IPS-18c (cell line): ENCODE results near the gene CTRB2.

Source experiments
- H3K4me3 ChIP-seq: 2 replicates; pipeline ENCODE4 v1.7.0; 2013; ENCODE audit warnings: low read depth, mild to moderate bottlenecking, low read length, moderate library complexity; ENCODE audit not compliant: insufficient read depth
- H3K9me3 ChIP-seq: one replicate; pipeline ENCODE4 v1.6.1; 2013; ENCODE audit warnings: mild to moderate bottlenecking, low read length, moderate library complexity; ENCODE audit not compliant: control insufficient read depth, insufficient read depth

CTRB2 gene

DNA sequence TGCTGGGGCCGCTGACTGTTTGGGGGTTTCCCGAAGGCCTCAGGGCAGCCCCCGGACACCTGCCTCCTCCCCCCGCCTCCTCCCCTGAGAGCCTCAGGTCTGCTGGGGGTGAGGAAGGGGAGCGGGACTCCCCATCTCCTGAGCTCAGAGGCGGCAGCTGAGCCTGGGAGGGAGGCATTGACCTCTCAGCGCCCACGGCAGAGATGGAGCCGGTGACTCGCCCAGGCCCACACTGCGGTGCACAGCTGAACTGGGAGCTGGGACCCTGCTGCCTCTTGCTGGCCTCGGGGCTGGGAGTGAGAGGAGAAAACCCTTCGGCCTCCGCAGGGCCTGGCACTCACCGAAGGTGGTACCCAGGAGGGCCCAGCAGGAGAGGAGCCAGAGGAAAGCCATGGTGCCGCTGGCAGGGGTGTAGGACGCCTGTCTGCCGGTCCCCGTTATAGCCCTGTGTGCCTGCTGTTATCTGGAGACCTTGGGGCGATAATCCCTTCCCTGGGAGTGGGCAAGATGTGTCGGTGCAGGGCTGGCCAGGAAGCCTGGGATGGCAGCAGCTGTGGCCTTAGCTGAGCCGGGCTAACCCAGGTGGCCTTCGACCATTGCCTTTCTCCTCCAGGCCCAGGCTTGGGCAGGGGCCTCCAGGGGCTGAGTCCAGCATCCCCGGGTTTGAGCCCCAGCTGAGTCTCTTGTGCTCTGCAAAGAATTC is at the start of gene CTRB2:
TSS of gene CTRB2 (minus strand) at position 413 of the 703 bp plus-strand sequence. CDS start at position 393, 20 bp downstream.
- H3K4me3 ChIP-seq: no peak within 1 kb of the TSS
- H3K9me3 ChIP-seq: no peaks in the 10 kb centered on the region

DNA sequence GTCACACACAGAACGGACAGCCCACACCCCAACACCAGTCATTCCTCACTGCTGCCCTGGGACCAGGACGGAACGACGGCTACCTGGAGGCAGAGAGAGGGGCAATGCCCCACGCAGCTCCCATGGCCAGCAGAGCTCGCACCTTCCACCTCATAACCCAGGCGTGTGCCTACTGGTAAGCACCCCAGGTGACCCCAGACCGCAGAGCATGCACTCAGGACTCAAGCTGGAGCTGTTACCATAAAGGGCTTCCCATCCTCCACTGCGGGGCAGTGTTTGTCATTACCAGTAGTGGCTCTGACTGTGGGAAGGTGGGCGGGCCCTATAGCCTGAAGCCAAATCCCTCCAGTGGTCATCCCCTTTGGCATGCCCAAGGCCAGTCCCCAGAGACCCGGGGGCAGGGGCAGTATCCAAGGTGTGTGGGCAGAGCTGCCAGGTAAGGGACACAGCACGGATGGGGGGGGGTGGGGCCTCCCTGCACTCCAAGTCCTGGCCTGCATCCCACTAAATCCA is 49.2 kb upstream of the CTRB2 start:
- H3K4me3 ChIP-seq: 0 out of 2 replicates have a peak overlapping the region, but pooled peaks have one; percentile 28
- no peaks in the 10 kb centered on the region for H3K9me3 ChIP-seq

DNA sequence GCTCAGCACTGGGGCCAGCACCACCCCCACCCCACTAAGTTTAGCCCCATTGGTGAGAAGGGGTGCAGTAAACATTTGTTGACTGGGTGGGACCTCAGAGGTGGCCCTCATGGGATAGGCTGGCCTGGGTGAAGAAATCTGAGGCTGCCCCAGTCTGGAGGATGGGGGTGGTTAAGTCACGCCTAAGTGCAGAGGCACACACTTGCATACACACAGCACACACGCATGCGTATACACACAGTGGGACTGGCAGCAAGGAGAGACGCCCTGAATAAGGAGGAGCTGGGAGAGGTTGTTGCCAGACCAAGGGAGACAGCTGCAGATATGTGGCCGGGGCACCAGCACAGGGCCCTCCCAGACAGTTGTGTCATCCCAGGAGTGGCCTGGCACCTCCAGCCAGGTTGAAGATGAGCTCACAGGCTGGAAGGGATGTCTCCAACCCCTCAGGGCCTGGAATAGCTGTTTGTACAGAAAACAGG is 47.4 kb upstream of the CTRB2 start:
- Histone ChIP-seq H3K4me3 (no peak overlapping the region), H3K9me3 (no peaks in the 10 kb centered on the region)

DNA sequence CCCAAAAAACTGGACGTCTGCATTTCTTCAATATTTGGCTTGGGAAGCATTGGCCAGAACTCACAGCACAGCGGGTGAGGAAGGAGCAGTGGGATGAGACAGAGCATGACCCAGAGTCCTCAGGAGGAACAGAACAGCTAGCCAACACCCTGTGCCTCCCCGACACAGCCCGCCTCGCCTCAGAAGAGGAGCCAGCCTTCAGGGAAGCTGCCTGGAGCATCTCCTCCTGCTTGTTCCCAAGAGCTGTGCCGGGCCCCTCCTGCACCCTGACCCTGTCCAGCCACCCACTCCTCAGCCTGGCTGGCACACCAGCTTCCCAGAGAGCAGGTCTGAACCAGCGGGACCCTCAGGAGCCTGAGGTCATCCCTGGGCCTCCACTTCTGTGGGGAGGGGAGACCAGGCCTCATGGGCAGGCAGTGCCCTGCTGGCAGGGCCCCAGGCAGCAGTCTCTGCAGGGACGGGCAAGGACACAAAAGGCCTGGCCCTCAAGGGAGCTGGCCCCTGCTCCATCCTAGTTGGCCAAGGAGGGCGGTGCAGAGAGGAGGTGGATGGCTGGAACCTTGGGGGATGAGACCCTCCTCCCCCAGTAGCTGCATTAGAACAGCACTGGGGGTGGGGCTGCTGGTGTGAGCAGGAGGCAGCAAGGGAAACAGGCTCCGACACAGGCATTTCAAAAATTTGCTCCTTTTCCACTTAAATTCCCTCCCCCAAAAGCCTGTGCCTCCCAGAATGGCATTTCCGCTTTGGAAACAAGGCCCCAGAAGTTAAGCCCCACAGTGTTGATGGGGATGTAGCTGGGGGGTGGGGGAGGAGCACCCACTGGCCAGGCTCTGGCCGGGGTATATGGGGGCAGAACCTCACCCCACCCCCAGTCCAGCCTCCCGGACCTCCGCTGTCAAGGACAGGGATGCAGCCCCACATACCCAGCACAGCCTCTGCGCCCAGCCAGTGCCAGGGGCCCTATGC is 46.3 kb upstream of the CTRB2 start:
- H3K4me3 ChIP-seq: peak overlapping the region; percentile 26; the same call in 1 of the 2 replicates
- H3K9me3 ChIP-seq: no peaks in the 10 kb centered on the region

DNA sequence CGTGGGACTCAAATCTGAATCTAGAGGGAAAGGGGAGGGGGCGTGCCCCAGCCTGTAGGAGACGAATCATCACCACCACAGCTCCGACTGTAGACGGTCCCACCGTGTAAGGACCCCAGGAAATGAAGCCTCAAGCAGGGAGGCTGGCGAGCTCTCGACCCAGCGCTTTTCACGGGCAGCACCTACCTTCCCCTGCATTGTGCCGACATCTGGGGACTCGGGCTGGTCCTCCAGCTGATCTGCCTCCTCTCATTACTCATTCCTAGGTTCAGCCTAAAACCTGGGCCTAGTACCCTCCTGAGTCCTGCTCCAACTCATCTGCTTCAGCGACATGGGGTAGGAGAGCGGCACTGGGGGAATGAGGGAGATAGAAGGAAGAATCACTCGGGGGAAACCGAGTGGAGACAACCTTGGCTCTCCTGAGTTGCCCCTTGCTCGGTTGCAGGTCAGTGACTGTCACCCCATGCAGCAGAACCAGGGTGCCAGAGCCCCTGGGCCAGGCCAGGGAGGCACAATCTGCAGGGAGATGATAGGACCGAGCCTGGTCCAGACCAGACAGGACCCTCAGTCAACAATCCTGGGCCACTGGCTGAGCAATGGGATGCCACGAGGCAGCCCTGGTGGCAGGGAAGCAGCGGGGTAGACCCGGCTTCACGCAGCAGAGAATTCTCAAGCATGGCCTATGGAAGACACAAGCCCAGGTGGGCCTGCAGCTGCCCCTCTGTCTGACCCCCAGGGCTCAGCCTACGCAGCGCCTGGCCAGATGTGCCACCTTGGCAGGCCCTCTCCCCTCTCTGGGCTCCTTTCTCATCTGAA is 45.3 kb upstream of the CTRB2 start:
- Histone ChIP-seq H3K9me3 (no peaks in the 10 kb centered on the region), H3K4me3 (peak overlapping the region; percentile 16)

DNA sequence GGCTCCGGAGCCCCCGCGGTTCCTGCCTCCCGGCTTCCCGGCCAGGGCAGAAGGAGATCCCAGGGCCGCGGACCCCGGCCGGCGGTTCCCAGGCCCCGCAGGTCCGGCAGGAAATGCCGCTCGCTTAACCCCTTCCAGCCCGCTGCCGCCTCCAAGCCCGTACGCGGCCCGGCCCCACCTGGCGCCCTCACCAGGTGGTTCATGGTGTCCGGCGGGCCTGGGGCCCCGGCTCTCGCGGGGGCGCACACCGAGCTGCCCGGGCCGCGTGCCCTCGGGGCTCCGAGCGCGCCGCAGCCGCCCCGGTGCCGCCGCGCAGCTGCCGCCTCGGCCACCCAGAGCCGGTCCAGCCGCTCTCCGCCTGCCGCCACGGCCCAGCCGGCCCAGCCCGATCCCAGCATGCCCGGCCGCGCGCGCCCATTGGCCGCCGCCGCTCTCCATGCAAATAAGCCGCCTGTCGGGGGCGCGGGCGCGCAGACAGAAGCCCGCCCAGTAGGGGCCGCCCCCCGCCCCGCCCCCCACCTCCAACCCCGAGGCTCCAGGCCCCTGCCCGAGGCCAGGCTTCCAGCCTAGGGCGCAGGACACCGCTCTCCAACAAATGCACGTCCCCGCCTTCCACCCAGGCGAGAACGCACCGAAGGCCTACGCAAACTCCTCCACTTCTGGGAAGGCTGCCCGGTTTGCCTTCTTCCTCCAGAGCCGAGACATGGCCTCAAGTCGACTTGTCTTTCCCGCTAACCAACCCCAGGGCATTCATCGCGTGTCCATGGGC is 44.5 kb upstream of the CTRB2 start, which contains the start of gene BCAR1:
TSS of gene BCAR1 (minus strand) at position 345 of the 769 bp plus-strand sequence. CDS start at position 203, 142 bp downstream.
- Histone ChIP-seq H3K4me3 (peak within 1 kb of the TSS; percentile 84), H3K9me3 (no peaks in the 10 kb centered on the region)

DNA sequence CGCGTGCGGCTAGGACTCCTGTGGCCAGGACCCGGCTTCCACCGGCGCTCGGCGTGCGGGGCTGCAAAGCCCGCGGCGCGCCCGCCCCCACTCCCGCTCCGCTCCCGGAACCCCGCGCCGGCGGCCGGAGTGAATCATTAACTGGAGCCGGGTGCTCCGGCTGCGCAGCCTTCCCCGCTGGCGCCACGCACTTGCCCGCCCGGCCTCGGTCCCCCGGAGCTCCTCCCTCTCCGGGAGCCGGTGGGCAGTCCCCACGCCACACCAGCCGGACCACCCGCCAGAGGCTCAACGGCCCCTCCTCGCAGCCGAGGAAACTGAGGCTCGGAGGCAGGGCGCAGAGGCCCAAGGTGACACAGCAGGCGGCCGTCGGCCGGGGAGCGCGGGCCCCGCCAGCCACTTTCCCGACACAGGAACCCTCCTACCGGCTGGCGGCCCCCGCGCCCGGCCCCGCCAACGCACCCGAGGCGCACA is 43.9 kb upstream of the CTRB2 start:
- Histone ChIP-seq H3K4me3 (peak overlapping the region; percentile 84), H3K9me3 (no peaks in the 10 kb centered on the region)

DNA sequence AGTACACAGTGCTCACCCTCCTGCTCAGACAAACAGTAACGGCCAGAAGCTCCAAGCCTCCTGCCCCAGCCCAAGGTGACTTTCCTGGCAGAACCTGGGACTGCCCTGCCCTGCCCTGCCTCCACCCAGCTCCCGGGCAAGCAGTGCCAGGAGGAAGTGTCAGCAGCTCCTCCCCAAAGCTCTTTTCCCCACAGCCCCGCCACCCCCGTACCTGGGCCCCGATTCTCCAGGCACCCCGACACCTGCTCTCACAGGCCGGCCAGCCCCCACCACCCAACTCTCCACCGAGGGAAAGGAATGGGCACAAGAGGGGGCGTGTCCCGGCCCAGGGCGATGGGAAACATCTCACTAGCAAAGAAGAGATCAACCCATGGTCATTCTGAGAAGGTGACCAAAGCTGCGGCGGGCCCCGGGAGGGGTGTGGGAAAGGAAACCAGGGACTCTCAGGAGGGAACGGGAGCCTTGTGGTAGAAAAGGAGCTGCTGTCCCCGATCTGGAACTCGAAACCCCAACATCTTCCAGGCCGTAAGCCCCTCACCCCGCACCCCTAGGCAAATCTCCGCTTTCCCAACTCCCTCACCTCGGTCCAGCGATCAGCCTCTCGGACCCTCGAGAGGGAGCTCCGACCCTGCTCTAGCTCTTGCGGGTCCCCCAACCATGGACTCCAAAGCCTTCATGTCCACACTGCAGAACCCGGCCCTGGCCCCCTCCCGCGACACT is 43.3 kb upstream of the CTRB2 start:
- Histone ChIP-seq H3K4me3 (peak overlapping the region; percentile 84), H3K9me3 (no peaks in the 10 kb centered on the region)

DNA sequence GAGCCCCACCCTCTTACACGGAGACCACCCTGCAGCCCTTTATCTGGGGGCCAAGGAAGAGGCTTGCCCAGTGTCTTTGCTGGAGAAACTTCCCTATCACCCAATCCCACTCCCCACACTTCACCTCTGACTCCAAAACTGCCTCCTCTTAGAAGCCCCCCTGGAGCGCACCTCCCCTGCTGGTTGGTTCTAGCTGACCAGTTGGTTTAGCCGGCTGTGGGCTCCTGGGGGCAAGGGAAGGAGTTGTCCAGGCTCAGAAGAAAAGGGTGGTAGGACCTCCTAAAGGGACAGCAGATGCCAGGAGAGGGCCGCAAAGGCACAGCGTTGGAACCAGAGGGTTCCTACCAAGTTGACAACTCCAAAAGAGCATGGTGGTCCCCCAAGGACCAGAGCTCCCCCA is 42.5 kb upstream of the CTRB2 start:
- no peak overlapping the region for H3K4me3 ChIP-seq
- no peaks in the 10 kb centered on the region for H3K9me3 ChIP-seq

DNA sequence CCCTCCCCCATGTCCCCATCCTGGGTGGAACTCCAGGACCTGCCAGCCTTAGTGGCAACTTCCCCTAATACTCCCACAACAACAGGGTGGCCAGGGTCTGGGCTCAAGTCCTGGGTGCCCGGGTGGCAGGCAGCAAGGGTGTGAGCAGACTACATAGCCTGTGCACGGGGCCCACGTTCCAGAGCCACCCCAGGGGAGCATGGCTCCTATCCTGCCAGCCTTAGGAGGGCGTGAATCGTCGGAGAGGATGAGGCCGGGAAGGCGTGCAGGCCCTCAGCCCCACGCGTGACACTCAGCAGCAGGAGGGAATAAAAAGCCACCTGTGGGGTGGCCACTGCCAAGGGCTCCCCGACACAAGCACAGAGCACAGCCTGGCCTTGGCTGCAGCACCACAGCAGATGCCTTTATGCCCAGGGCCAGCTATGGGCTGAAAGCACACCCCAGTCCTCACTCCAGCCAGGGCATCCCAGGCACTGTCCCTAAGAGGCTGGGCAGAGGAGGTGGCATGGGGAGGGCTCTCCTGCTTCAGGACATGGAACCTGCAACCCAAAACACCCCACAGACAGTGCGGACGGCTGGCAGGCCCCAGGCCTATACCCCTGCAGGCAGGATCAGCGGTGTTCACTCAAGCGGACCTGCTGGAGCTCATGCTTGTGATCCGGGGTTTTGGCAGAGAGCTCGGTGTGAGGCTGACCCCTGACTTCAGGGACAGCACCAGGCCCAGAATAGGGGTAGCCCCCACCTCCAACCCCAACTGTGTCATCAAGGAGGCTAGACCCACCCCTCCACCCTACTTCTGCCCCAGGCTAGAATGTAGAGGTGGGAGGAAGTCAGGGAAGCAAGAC is 41.8 kb upstream of the CTRB2 start:
- Histone ChIP-seq H3K9me3 (no peaks in the 10 kb centered on the region), H3K4me3 (no peak overlapping the region)

DNA sequence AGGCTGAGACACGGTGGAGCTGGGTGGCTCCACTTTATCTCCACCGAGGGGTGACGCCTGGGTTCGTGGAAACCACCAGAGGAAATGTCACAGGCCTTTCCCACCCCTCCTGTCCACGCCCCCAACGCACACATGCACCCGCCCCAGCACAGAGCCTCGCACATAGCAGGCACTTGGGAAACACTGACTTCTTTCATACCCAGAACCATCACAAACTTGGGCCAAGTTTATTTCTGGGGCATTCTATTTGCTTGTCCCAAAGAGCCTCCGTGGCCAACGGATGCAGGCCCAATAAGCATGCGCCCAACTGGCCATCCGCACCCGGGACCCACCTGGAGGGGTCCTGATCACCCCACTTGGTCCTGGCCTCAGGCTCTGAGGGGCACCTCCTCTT is 41.2 kb upstream of the CTRB2 start:
- Histone ChIP-seq H3K9me3 (no peaks in the 10 kb centered on the region), H3K4me3 (no peak overlapping the region)

DNA sequence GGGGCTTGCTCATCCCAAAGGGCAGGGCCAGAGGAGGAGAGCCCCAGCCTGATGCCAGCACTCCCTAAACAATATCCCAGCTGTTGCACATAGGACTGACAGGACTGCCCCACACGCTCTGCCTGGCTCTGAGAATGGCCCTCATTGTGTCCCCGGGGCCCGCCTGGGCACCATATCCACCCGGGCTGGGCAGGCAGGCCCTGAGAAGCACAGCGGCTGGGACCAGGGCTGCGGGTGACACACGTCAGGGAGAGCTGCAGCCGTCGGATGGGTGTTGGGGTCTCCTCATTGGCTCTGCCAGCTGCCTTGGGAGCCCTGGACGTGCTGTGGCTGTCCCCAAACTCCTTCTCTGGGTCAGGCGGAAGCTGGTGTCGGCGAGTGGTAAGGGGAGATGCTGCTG is 40.3 kb upstream of the CTRB2 start:
- Histone ChIP-seq H3K4me3 (no peak overlapping the region), H3K9me3 (no peaks in the 10 kb centered on the region)

DNA sequence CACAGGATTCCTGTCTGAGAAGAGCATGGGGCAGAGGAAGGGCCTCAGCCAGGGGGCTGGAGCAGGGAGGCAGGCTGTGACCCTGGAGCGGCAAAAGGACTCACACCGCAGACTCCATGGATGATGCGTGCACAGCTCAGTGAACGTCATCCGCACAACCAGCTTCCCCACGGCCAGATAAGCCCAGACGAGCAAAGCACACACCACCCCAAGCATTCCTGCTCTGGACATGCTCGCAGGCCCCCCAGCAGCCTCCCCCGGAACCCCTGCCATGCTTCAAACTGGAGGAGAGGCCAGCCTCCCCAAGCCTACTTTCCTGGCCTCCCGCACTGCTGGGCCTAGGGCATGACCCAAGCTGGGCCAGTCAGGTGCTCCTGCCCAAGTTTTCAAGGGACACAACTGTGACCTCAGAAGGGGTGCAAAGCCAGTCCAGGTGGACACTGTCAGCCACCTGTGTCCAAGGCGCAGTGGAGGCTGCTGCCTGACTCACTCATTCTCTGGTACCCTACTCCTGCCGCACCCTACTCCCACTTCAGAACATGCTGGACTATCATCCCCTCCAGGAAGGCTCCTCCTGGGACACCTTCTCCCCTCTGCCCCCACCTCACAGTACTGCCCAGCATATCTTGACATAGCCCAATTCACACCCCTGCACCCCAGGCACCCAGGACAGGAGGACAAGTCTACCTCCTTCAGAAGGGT is 39.7 kb upstream of the CTRB2 start:
- no peaks in the 10 kb centered on the region for H3K9me3 ChIP-seq

More for the DNA sequence above, 39.7 kb upstream of the CTRB2 start:
- no peak overlapping the region; the same call in 1 of the 2 replicates for H3K4me3 ChIP-seq
